Stimulated activated CD8-positive, alpha-beta memory T cell treated with anti-CD3 and anti-CD28 coated beads, Interleukin-7, amount 100 ng/mL, for 24 hours (primary cell): ENCODE measurements around the gene CMIP.

Source experiments
- DNase-seq: peaks from one replicate; pipeline ENCODE4 v3.0.0-alpha.2; 2020; ENCODE audit warnings: low read depth

CMIP gene

GRCh38 chr16:81752225-81752875 is 307.7 kb downstream of the CMIP start:
- DNase-seq: no peak

GRCh38 chr16:81752876-81753227 is 308.2 kb downstream of the CMIP start:
- no peak for DNase-seq

GRCh38 chr16:81754858-81755257 is 310.2 kb downstream of the CMIP start:
- no peak for DNase-seq

GRCh38 chr16:81755915-81756614 is 311.5 kb downstream of the CMIP start:
- no peak for DNase-seq

GRCh38 chr16:81756615-81757356 is 312.2 kb downstream of the CMIP start:
- DNase-seq: no peak

DNA sequence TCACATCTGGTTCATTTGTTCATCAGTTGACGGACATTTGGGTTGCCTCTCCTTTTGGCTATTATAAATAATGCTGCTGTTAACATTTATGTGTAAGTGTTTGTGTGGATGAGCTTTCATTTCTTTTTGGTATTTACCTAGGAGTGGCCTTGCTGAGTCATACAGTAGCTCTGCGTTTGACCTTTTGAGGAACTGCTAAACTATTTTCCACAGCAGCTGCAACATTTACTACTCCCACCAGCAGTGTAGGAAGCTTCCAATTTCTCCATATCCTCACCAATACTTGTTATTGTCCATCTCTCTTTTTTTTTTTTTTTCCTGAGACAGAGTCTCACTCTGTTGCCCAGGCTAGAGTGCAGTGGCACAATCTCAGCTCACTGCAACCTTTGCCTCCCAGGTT is 313.8 kb downstream of the CMIP start:
- no peak for DNase-seq
